Adrenal gland (tissue), 5 donors: ENCODE measurements around the gene ZNF236.

Source experiments
- POLR2A ChIP-seq, 2 donors: fragments of 450-650 bp; IDR thresholded peaks; one replicate each; pipeline ENCODE4 v1.6.1; 2017; ENCODE audit warnings: antibody characterized with exemption in 2 of 2, mild to moderate bottlenecking in 2 of 2, moderate library complexity in 1 of 2
- TF ChIP-seq, protein P1 (sequence below), 6 experiments: fragments of 450-650 bp in 4 of 6; fragments of 200-600 bp in 2 of 6; sonication (generic) in 1 of 6; IDR thresholded peaks; 1 replicate in 5 of 6; 2 replicates in 1 of 6; pipeline versions ENCODE4 v1.5.1 to v1.8.0; 2016 to 2021; ENCODE audit warnings: antibody characterized with exemption in 6 of 6, mild to moderate bottlenecking in 2 of 6, moderate library complexity in 1 of 6
- donor health status: DM: no; HTN: no; CAD: no.

DNA sequence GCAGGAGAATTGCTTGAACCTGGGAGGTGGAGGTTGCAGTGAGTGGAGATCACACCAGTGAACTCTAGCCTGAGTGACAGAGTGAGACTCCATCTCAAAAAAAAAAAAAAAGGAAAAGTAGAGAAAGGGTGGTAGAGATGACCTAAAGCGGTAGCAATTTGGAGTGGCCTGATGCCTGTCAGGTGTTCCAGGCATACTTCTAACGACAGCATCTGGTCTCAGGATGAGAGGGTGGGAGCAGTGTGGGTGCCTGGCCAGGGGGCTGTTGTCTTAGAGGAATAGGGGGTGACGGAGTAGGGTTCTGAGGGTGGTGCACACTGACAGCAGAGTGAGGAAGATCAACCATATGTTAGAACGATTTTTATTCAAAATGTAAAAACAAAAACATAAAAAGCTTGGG, 21.8 kb downstream of the ZNF236 start:
- TF ChIP-seq, protein P1, sequence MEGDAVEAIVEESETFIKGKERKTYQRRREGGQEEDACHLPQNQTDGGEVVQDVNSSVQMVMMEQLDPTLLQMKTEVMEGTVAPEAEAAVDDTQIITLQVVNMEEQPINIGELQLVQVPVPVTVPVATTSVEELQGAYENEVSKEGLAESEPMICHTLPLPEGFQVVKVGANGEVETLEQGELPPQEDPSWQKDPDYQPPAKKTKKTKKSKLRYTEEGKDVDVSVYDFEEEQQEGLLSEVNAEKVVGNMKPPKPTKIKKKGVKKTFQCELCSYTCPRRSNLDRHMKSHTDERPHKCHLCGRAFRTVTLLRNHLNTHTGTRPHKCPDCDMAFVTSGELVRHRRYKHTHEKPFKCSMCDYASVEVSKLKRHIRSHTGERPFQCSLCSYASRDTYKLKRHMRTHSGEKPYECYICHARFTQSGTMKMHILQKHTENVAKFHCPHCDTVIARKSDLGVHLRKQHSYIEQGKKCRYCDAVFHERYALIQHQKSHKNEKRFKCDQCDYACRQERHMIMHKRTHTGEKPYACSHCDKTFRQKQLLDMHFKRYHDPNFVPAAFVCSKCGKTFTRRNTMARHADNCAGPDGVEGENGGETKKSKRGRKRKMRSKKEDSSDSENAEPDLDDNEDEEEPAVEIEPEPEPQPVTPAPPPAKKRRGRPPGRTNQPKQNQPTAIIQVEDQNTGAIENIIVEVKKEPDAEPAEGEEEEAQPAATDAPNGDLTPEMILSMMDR (IDR thresholded peaks at IDR 0.05), result no peak
- TF ChIP-seq POLR2A (IDR thresholded peaks at IDR 0.05), result no peak
